Trophoblast cell (in vitro differentiated cells and primary cell): Measurements from ENCODE around the gene ARL8A.

ENCODE experiments used
- DNase-seq, 2 donors: peaks; one replicate each; pipeline ENCODE4 v3.0.0-alpha.2; 2016
- H2AFZ ChIP-seq: 2 replicates; pipeline ENCODE4 v1.6.1; 2013; ENCODE audit warnings: low read length, moderate library complexity, mild to moderate bottlenecking; ENCODE audit not compliant: insufficient read depth, poor library complexity
- H2AK5ac ChIP-seq: 2 replicates; pipeline ENCODE4 v1.6.1; 2013; ENCODE audit warnings: mild to moderate bottlenecking, low read length
- H2BK120ac ChIP-seq: 2 replicates; pipeline ENCODE4 v1.6.1; 2013; ENCODE audit warnings: low read length, mild to moderate bottlenecking, moderate library complexity; ENCODE audit not compliant: insufficient read depth, poor library complexity
- H2BK12ac ChIP-seq: 2 replicates; pipeline ENCODE4 v1.6.1; 2013; ENCODE audit warnings: mild to moderate bottlenecking, low read length, moderate library complexity
- H2BK5ac ChIP-seq: 2 replicates; pipeline ENCODE4 v1.6.1; 2013; ENCODE audit warnings: low read length, low read depth, moderate library complexity, mild to moderate bottlenecking; ENCODE audit not compliant: poor library complexity
- H3K14ac ChIP-seq: 2 replicates; pipeline ENCODE4 v1.6.1; 2013; ENCODE audit warnings: mild to moderate bottlenecking, low read length
- H3K18ac ChIP-seq: 2 replicates; pipeline ENCODE4 v1.6.1; 2013; ENCODE audit warnings: mild to moderate bottlenecking, low read length
- H3K23ac ChIP-seq: 2 replicates; pipeline ENCODE4 v1.6.1; 2013; ENCODE audit warnings: low read length
- H3K27ac ChIP-seq: 2 replicates; pipeline ENCODE4 v1.5.1; 2013; ENCODE audit warnings: low read depth, mild to moderate bottlenecking, inconsistent platforms, low read length, moderate library complexity
- H3K27me3 ChIP-seq: 2 replicates; pipeline ENCODE4 v1.6.1; 2013; ENCODE audit warnings: inconsistent platforms, mild to moderate bottlenecking, low read length, moderate library complexity; ENCODE audit not compliant: insufficient read depth
- H3K36me3 ChIP-seq, 2 experiments: 1 replicate in 1 of 2; 2 replicates in 1 of 2; pipeline ENCODE4 v1.6.1; 2013; ENCODE audit warnings: low read length in 2 of 2, mild to moderate bottlenecking in 2 of 2, moderate library complexity in 1 of 2; ENCODE audit not compliant: insufficient read depth in 2 of 2, control insufficient read depth in 1 of 2
- H3K4ac ChIP-seq: 2 replicates; pipeline ENCODE4 v1.6.1; 2013; ENCODE audit warnings: low read depth, mild to moderate bottlenecking, low read length, moderate library complexity
- H3K4me1 ChIP-seq, 2 experiments: 1 replicate in 1 of 2; 2 replicates in 1 of 2; pipeline ENCODE4 v1.6.1; 2013; ENCODE audit warnings: low read length in 2 of 2, mild to moderate bottlenecking in 2 of 2, moderate library complexity in 1 of 2; ENCODE audit not compliant: insufficient read depth in 2 of 2, control insufficient read depth in 1 of 2
- H3K4me2 ChIP-seq: 2 replicates; pipeline ENCODE4 v1.6.1; 2013; ENCODE audit warnings: inconsistent platforms, mild to moderate bottlenecking, low read length, moderate library complexity
- H3K4me3 ChIP-seq: 2 replicates; pipeline ENCODE4 v1.5.1; 2013; ENCODE audit warnings: mild to moderate bottlenecking, low read depth, low read length, inconsistent platforms
- H3K79me1 ChIP-seq: one replicate; pipeline ENCODE4 v1.6.1; 2013; ENCODE audit warnings: low read length
- H3K79me2 ChIP-seq: 2 replicates; pipeline ENCODE4 v1.6.1; 2013; ENCODE audit warnings: low read length, mild to moderate bottlenecking; ENCODE audit not compliant: control insufficient read depth, insufficient read depth, poor library complexity
- H3K9ac ChIP-seq: 2 replicates; pipeline ENCODE4 v1.6.1; 2013; ENCODE audit warnings: mild to moderate bottlenecking, low read length
- H3K9me3 ChIP-seq: 2 replicates; pipeline ENCODE4 v1.6.1; 2013; ENCODE audit warnings: low read depth, mild to moderate bottlenecking, control low read depth, inconsistent platforms, low read length; ENCODE audit not compliant: insufficient read depth
- H4K12ac ChIP-seq: 2 replicates; pipeline ENCODE4 v1.6.1; 2013; ENCODE audit warnings: low read depth, mild to moderate bottlenecking, low read length, moderate library complexity
- H4K8ac ChIP-seq: 2 replicates; pipeline ENCODE4 v1.6.1; 2013; ENCODE audit warnings: low read depth, mild to moderate bottlenecking, low read length, moderate library complexity
- H4K91ac ChIP-seq: one replicate; pipeline ENCODE4 v1.6.1; 2013; ENCODE audit warnings: low read depth, mild to moderate bottlenecking, low read length, moderate library complexity
- WGBS: extraction: QIAGEN DNeasy Blood & Tissue Kit; methylation state at CpG from one replicate; pipeline ENCODE4 v1.1.7; 2013; ENCODE audit warnings: missing lambda C conversion rate; ENCODE audit not compliant: insufficient read length, insufficient coverage; ENCODE audit errors: extremely low coverage; 5-methylcytosine and 5-hydroxymethylcytosine counted together

Gene ARL8A

GRCh38 chr1:202152399-202152798, 7.9 kb upstream of the ARL8A start:
- no peak for DNase-seq
- Histone ChIP-seq H3K27me3 (no peaks in the 10 kb centered on the region), H3K36me3 (no peaks in the 10 kb centered on the region), H3K14ac (no peak overlapping the region), H2BK12ac (no peak overlapping the region), H4K91ac (no peak overlapping the region), H3K4me1 (no peaks in the 10 kb centered on the region), H4K8ac (no peak overlapping the region), H3K79me2 (no peaks in the 10 kb centered on the region), H3K23ac (no peak overlapping the region), H3K4me2 (no peak overlapping the region), H3K9ac (no peak overlapping the region), H2BK120ac (no peak overlapping the region), H3K9me3 (no peaks in the 10 kb centered on the region), H3K4me3 (no peak overlapping the region), H3K4ac (no peak overlapping the region), H4K12ac (no peak overlapping the region), H3K18ac (no peak overlapping the region), H2BK5ac (no peak overlapping the region), H2AK5ac (no peak overlapping the region), H2AFZ (no peak overlapping the region), H3K27ac (no peak overlapping the region), H3K79me1 (no peaks in the 10 kb centered on the region)
- no CpG with 5 or more reads among the region's 10 CpGs for WGBS

GRCh38 chr1:202151045-202151444, 6.5 kb upstream of the ARL8A start:
- Histone ChIP-seq H3K36me3 (no peaks in the 10 kb centered on the region), H3K4me1 (no peaks in the 10 kb centered on the region), H3K4me2 (no peak overlapping the region), H2BK5ac (no peak overlapping the region), H2BK12ac (no peak overlapping the region), H4K8ac (no peak overlapping the region), H3K79me1 (no peaks in the 10 kb centered on the region), H2AFZ (no peak overlapping the region), H3K14ac (no peak overlapping the region), H3K9me3 (no peaks in the 10 kb centered on the region), H2BK120ac (no peak overlapping the region), H3K18ac (no peak overlapping the region), H3K23ac (no peak overlapping the region), H3K9ac (no peak overlapping the region), H2AK5ac (no peak overlapping the region), H4K91ac (no peak overlapping the region), H3K4ac (no peak overlapping the region), H4K12ac (no peak overlapping the region), H3K4me3 (no peak overlapping the region), H3K27ac (no peak overlapping the region), H3K27me3 (no peaks in the 10 kb centered on the region), H3K79me2 (no peaks in the 10 kb centered on the region)
- no CpG with 5 or more reads among the region's 2 CpGs for WGBS
- DNase-seq, result no peak

- Histone ChIP-seq H2BK120ac (no peak overlapping the region), H4K12ac (no peak overlapping the region), H3K79me2 (no peaks in the 10 kb centered on the region), H3K14ac (no peak overlapping the region), H3K9ac (no peak overlapping the region), H2AK5ac (no peak overlapping the region), H2BK5ac (no peak overlapping the region), H3K4me2 (no peak overlapping the region), H3K23ac (no peak overlapping the region), H3K27ac (no peak overlapping the region), H3K27me3 (no peaks in the 10 kb centered on the region), H2AFZ (no peak overlapping the region), H4K8ac (no peak overlapping the region), H4K91ac (no peak overlapping the region), H3K36me3 (no peaks in the 10 kb centered on the region), H3K9me3 (no peaks in the 10 kb centered on the region), H3K4ac (no peak overlapping the region), H3K4me3 (no peak overlapping the region), H3K79me1 (no peaks in the 10 kb centered on the region), H2BK12ac (no peak overlapping the region), H3K4me1 (no peaks in the 10 kb centered on the region), H3K18ac (no peak overlapping the region)
- DNase-seq, result no peak
- no CpG with 5 or more reads among the region's 8 CpGs for WGBS
Observed at GRCh38 chr1:202150602-202151001, 6.1 kb upstream of the ARL8A start.

GRCh38 chr1:202150187-202150586, 5.7 kb upstream of the ARL8A start:
- Histone ChIP-seq H2AFZ (no peak overlapping the region), H2BK5ac (no peak overlapping the region), H4K12ac (no peak overlapping the region), H2AK5ac (no peak overlapping the region), H3K36me3 (no peaks in the 10 kb centered on the region), H2BK120ac (no peak overlapping the region), H3K79me1 (no peaks in the 10 kb centered on the region), H3K4ac (no peak overlapping the region), H3K23ac (no peak overlapping the region), H3K9ac (no peak overlapping the region), H3K4me2 (no peak overlapping the region), H4K8ac (no peak overlapping the region), H3K4me3 (no peak overlapping the region), H4K91ac (no peak overlapping the region), H3K9me3 (no peaks in the 10 kb centered on the region), H3K4me1 (no peaks in the 10 kb centered on the region), H3K27ac (no peak overlapping the region), H3K79me2 (no peaks in the 10 kb centered on the region), H3K27me3 (no peaks in the 10 kb centered on the region), H3K14ac (no peak overlapping the region), H3K18ac (no peak overlapping the region), H2BK12ac (no peak overlapping the region)
- no peak for DNase-seq
- no CpG with 5 or more reads among the region's 9 CpGs for WGBS
